Measurements from ENCODE around the gene CACNA1B.
"Not testable (repeated sequence)": the region's sequence is repeated elsewhere in the genome, so short reads cannot be mapped to it uniquely, and the experiment has no call there.

The CACNA1B gene

GRCh38 chr9:137890768-137891587 lies 13.4 kb downstream of the CACNA1B start:
- DNase-seq, result not testable (repeated sequence)

- DNase-seq, result no peak
Measured at GRCh38 chr9:137891588-137892423, 14.2 kb downstream of the CACNA1B start.

GRCh38 chr9:137892424-137893191 lies 15.0 kb downstream of the CACNA1B start:
- DNase-seq, result no peak

- no peak for DNase-seq
Measured at GRCh38 chr9:137893670-137894069, 16.1 kb downstream of the CACNA1B start.

- DNase-seq, result no peak
Measured at GRCh38 chr9:137899551-137900360, 22.2 kb downstream of the CACNA1B start.

- DNase-seq, result no peak
Measured at GRCh38 chr9:137900584-137901310, 23.2 kb downstream of the CACNA1B start.

GRCh38 chr9:137902646-137903045 lies 25.1 kb downstream of the CACNA1B start:
- no peak for DNase-seq

- DNase-seq, result no peak
Measured at GRCh38 chr9:137905740-137906139, 28.2 kb downstream of the CACNA1B start.

- no peak for DNase-seq
Measured at GRCh38 chr9:137907776-137908175, 30.2 kb downstream of the CACNA1B start.

- no peak for DNase-seq
Measured at GRCh38 chr9:137912671-137913070, 35.1 kb downstream of the CACNA1B start.

- no peak for DNase-seq
Measured at GRCh38 chr9:137913132-137913531, 35.5 kb downstream of the CACNA1B start.

GRCh38 chr9:137913771-137914767 lies 36.5 kb downstream of the CACNA1B start:
- DNase-seq, result no peak

GRCh38 chr9:137916540-137916939 lies 39.0 kb downstream of the CACNA1B start:
- no peak for DNase-seq

- no peak for DNase-seq
Measured at GRCh38 chr9:137917116-137917515, 39.5 kb downstream of the CACNA1B start.

GRCh38 chr9:137917795-137918194 lies 40.2 kb downstream of the CACNA1B start:
- DNase-seq, result no peak

- no peak for DNase-seq
Measured at GRCh38 chr9:137918331-137919094, 40.9 kb downstream of the CACNA1B start.

GRCh38 chr9:137919095-137919465 lies 41.5 kb downstream of the CACNA1B start:
- DNase-seq, result no peak

- DNase-seq, result no peak
Measured at GRCh38 chr9:137919649-137920141, 42.1 kb downstream of the CACNA1B start.

- no peak for DNase-seq
Measured at GRCh38 chr9:137920753-137921152, 43.2 kb downstream of the CACNA1B start.
